K562 (cell line): ENCODE measurements around the gene MAP4K4. TPM values are rescaled to one million over a fixed set of nuclear protein-coding genes. Genes with fewer than 3 reads are reported as not detected.

Source experiments
- ATAC-seq: fragments of 200-7000 bp; cut with Tn5 transposase; 3 replicates; pipeline ENCODE4 v1.9.1; 2020; ENCODE audit warnings: moderate library complexity
- BruUV-seq: library from RNA; stranded (reverse); fragments of 400-500 nt; replicated peaks from 2 replicates; lab custom pipeline; 2021; lab: Mats Ljungman, UMichigan
- CTCF ChIA-PET: fragments of 300-600 bp; formaldehyde crosslinking; extraction: SDS; loops from one replicate; lab custom pipeline; 2021; ENCODE audit warnings: low intra/inter-chr PET ratio; lab: Yijun Ruan, JAX
- POLR2A ChIA-PET: fragments of 300-600, 350-650 bp; sonication (Branson Sonifier 250); formaldehyde crosslinking; extraction: SDS; loops from one replicate; lab custom pipeline; 2021; ENCODE audit warnings: antibody characterized with exemption, inconsistent platforms; lab: Yijun Ruan, JAX
- DNase-seq, 4 experiments: peaks; one replicate each; pipeline versions ENCODE4 v3.0.0 to v3.0.0-alpha.2; 2011 to 2018; ENCODE audit warnings: low spot score in 3 of 4, mixed read lengths in 3 of 4; ENCODE audit errors: extremely low read depth in 1 of 4
- FAIRE-seq: peaks from 2 replicates; lab custom pipeline; 2011; peaks lifted over from hg19 to GRCh38; lab: Jason Lieb, UNC
- H2AFZ ChIP-seq: 2 replicates; pipeline ENCODE4 v1.6.0; 2011; ENCODE audit warnings: low read depth, low read length, control low read depth, inconsistent platforms
- H3K27ac ChIP-seq: fragments of 200-600 bp; 3 replicates; pipeline ENCODE4 v1.8.0; 2011; ENCODE audit warnings: low read depth, mild to moderate bottlenecking, control low read depth, inconsistent platforms, low read length, moderate library complexity, mixed read lengths; ENCODE audit errors: extremely low read depth
- H3K27me3 ChIP-seq, 2 experiments: fragments of 300-600 bp in 1 of 2; 2 replicates in 1 of 2; 3 replicates in 1 of 2; pipeline versions ENCODE4 v1.6.0 to v1.8.0; 2011; ENCODE audit warnings: inconsistent platforms in 2 of 2, low read length in 2 of 2, mild to moderate bottlenecking in 1 of 2, mixed read lengths in 1 of 2, moderate library complexity in 1 of 2; ENCODE audit not compliant: control insufficient read depth in 2 of 2, insufficient read depth in 2 of 2
- H3K36me3 ChIP-seq: fragments of 300-600 bp; 3 replicates; pipeline ENCODE4 v1.8.0; 2011; ENCODE audit warnings: mild to moderate bottlenecking, low read length, inconsistent platforms; ENCODE audit not compliant: control insufficient read depth, insufficient read depth
- H3K4me1 ChIP-seq, 2 experiments: fragments of 200-600 bp in 1 of 2; replicated peaks in 1 of 2; 2 replicates in 1 of 2; 3 replicates in 1 of 2; pipeline versions ENCODE4 v1.5.1 to v1.8.0; 2011; ENCODE audit warnings: inconsistent platforms in 2 of 2, low read length in 2 of 2, mild to moderate bottlenecking in 1 of 2, mixed read lengths in 1 of 2, moderate library complexity in 1 of 2; ENCODE audit not compliant: control insufficient read depth in 2 of 2, insufficient read depth in 2 of 2
- H3K4me2 ChIP-seq: 2 replicates; pipeline ENCODE4 v1.6.1; 2011; ENCODE audit warnings: low read length, control low read depth, inconsistent platforms, mixed read lengths; ENCODE audit not compliant: insufficient read depth
- H3K4me3 ChIP-seq: fragments of 200-600 bp; sonication (generic), shearing (Covaris generic); 2 replicates; pipeline ENCODE4 v1.5.1; 2016; ENCODE audit warnings: control low read depth, inconsistent platforms
- H3K79me2 ChIP-seq: fragments of 200-600 bp; 3 replicates; pipeline ENCODE4 v1.8.0; 2011; ENCODE audit warnings: low read length, inconsistent platforms; ENCODE audit not compliant: control insufficient read depth, insufficient read depth
- H3K9ac ChIP-seq, 2 experiments: 2 replicates each; pipeline versions ENCODE4 v1.6.0 to v1.6.1; 2011; ENCODE audit warnings: low read depth in 2 of 2, low read length in 2 of 2, control low read depth in 1 of 2, inconsistent platforms in 1 of 2, mild to moderate bottlenecking in 1 of 2, mixed read lengths in 1 of 2; ENCODE audit not compliant: insufficient read depth in 1 of 2
- H3K9me1 ChIP-seq: one replicate; pipeline ENCODE4 v1.6.0; 2011; ENCODE audit warnings: inconsistent platforms, mild to moderate bottlenecking, low read length, moderate library complexity; ENCODE audit not compliant: control insufficient read depth, insufficient read depth
- H3K9me3 ChIP-seq: replicated peaks from 2 replicates; pipeline ENCODE4 v1.5.1; 2011; ENCODE audit warnings: low read depth, low read length, inconsistent platforms; ENCODE audit not compliant: control insufficient read depth, insufficient read depth
- H4K20me1 ChIP-seq: replicated peaks from 2 replicates; pipeline ENCODE4 v1.6.1; 2011; ENCODE audit warnings: low read length, inconsistent platforms, mixed read lengths; ENCODE audit not compliant: control insufficient read depth, insufficient read depth
- CBX1 ChIP-seq: sonication (generic); IDR thresholded peaks from 2 replicates; pipeline ENCODE4 v1.6.1; 2016; ENCODE audit warnings: antibody characterized with exemption, low read depth, mild to moderate bottlenecking
- FOXM1 ChIP-seq, 2 experiments: fragments of 450-650 bp in 1 of 2; sonication (generic) in 1 of 2; formaldehyde crosslinking in 1 of 2; IDR thresholded peaks; 2 replicates each; pipeline versions ENCODE4 v1.6.1 to v1.9.0; 2017 to 2022; ENCODE audit warnings: low read depth in 2 of 2, mild to moderate bottlenecking in 2 of 2, missing genetic modification reagents in 1 of 2, moderate library complexity in 1 of 2
- GATAD2A ChIP-seq: fragments of 450-650 bp; IDR thresholded peaks from 2 replicates; pipeline ENCODE4 v1.6.1; 2017
- LEF1 ChIP-seq: fragments of 450-650 bp; IDR thresholded peaks from 2 replicates; pipeline ENCODE4 v1.6.1; 2016; ENCODE audit warnings: mild to moderate bottlenecking
- RB1 ChIP-seq: fragments of 450-650 bp; IDR thresholded peaks from 2 replicates; pipeline ENCODE4 v1.6.1; 2017; ENCODE audit warnings: low read depth, mild to moderate bottlenecking
- RFX5 ChIP-seq: IDR thresholded peaks from 2 replicates; pipeline ENCODE4 v1.6.1; 2011; ENCODE audit warnings: low read depth, mild to moderate bottlenecking, improper control_type of control experiment, low read length
- XRCC4 ChIP-seq: IDR thresholded peaks from one replicate; pipeline ENCODE4 v1.6.1; 2011; ENCODE audit not compliant: insufficient read depth, insufficient read length; ENCODE audit errors: extremely low read depth
- ZFX ChIP-seq: sonication (generic); formaldehyde crosslinking; IDR thresholded peaks from 2 replicates; pipeline ENCODE4 v1.8.0; 2022; ENCODE audit warnings: mild to moderate bottlenecking, missing genetic modification reagents, moderate library complexity
- ZKSCAN8 ChIP-seq: fragments of 200-800 bp; sonication (Bioruptor generic); IDR thresholded peaks from 2 replicates; pipeline ENCODE4 v1.6.1; 2016; ENCODE audit warnings: missing genetic modification characterization, missing compliant biosample characterization
- WGBS: fragments of 100-300 bp; shearing (Covaris generic); methylation state at CpG from one replicate; pipeline ENCODE4 v1.1.6; 2016; ENCODE audit warnings: low coverage, mixed read lengths; ENCODE audit not compliant: insufficient coverage; ENCODE audit errors: missing lambda C conversion rate; 5-methylcytosine and 5-hydroxymethylcytosine counted together
- in situ Hi-C: fragments of 300-500 bp; cut with MboI; formaldehyde crosslinking; loops from 4 replicates; pipeline ENCODE4 v1.15.0; 2018; ENCODE audit warnings: inconsistent platforms, mixed read lengths
- intact Hi-C: fragments of 100-400 bp; cut with micrococcal nuclease; formaldehyde crosslinking; loops from 2 replicates; pipeline ENCODE4 v1.14.2; 2022
- polyA plus RNA-seq, 8 experiments: library from polyadenylated mRNA; depleted of rRNA in 4 of 8; stranded (reverse) in 5 of 8; unstranded in 3 of 8; fragments of >200 nt; fragmentation: Nextera tagmentation in 2 of 8; fragmentation: Illumina TruSeq in 1 of 8; extraction: Ambion mirVana in 2 of 8; extraction: Trizol in 1 of 8; gene quantifications; 2 replicates each; pipeline versions ENCODE4 v1.2.1 to v1.2.3, GENCODE V29; 2011 to 2014; ENCODE audit warnings: inconsistent platforms in 1 of 8, missing spikeins in 1 of 8
- total RNA-seq, 7 experiments: library from RNA; depleted of rRNA in 6 of 7; stranded (reverse); fragments of >200 nt in 6 of 7; fragmentation: Illumina TruSeq in 2 of 7; extraction: Trizol in 2 of 7; gene quantifications; 2 replicates each; pipeline versions ENCODE4 v1.2.1 to v1.2.3, GENCODE V29; 2011 to 2021; ENCODE audit warnings: low replicate concordance in 1 of 7
- TF ChIP-seq, protein P1 (sequence below), 2 experiments: fragments of 200-800 bp in 1 of 2; sonication (Bioruptor generic) in 1 of 2; sonication (generic) in 1 of 2; formaldehyde crosslinking in 1 of 2; IDR thresholded peaks in 1 of 2; conservative IDR thresholded peaks in 1 of 2; 2 replicates each; pipeline versions ENCODE4 v1.5.0 to v1.6.1; 2016 to 2020; ENCODE audit warnings: missing compliant biosample characterization in 1 of 2, missing genetic modification characterization in 1 of 2, missing genetic modification reagents in 1 of 2

Gene MAP4K4
- total and polyA plus RNA-seq, 9 of the 15 experiments (the other 6 are each of a cell fraction or from before 2014, with no cell fraction given): 7.6 to 76.4 (median 50.6) TPM

- no peak overlapping the region for H3K4me3 ChIP-seq
- WGBS: 0% methylated on average over 2 of the region's 2 CpGs
- H3K36me3 ChIP-seq: no peaks in the 10 kb centered on the region
- ChIA-PET CTCF (no interaction called here), POLR2A (no interaction called here)
- no peak overlapping the region for H3K4me2 ChIP-seq
- no TSS peak for BruUV-seq
- H3K9ac ChIP-seq: no peak overlapping the region
- no peak overlapping the region for H2AFZ ChIP-seq
- H4K20me1 ChIP-seq: no peaks in the 10 kb centered on the region
- 0 out of 2 replicates have a peak, but pooled peaks cover 3% of the 10 kb centered on the region for H3K9me3 ChIP-seq
- no peak overlapping the region for H3K27ac ChIP-seq
- TF ChIP-seq, protein P1, sequence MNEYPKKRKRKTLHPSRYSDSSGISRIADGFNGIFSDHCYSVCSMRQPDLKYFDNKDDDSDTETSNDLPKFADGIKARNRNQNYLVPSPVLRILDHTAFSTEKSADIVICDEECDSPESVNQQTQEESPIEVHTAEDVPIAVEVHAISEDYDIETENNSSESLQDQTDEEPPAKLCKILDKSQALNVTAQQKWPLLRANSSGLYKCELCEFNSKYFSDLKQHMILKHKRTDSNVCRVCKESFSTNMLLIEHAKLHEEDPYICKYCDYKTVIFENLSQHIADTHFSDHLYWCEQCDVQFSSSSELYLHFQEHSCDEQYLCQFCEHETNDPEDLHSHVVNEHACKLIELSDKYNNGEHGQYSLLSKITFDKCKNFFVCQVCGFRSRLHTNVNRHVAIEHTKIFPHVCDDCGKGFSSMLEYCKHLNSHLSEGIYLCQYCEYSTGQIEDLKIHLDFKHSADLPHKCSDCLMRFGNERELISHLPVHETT (CRISPR knock-in tag; conservative IDR thresholded peaks at IDR 0.05 in 1 of 2, IDR thresholded peaks at IDR 0.05 in 1 of 2): no peak
- no peak for TF ChIP-seq ZFX (CRISPR knock-in tag)
- TF ChIP-seq GATAD2A: no peak
- TF ChIP-seq ZKSCAN8 (CRISPR knock-in tag): no peak
- no peak for TF ChIP-seq LEF1
- no peak for TF ChIP-seq XRCC4
- TF ChIP-seq CBX1: no peak
- no peak for TF ChIP-seq RB1
- TF ChIP-seq RFX5: no peak
- no peak for TF ChIP-seq FOXM1 (IDR thresholded peaks at IDR 0.05; ENCODE audit: low read depth)
- TF ChIP-seq FOXM1 (CRISPR knock-in tag; IDR thresholded peaks at IDR 0.05; ENCODE audit: low read depth): no peak
- peaks cover 0 to 2% of the 10 kb centered on the region in 2 experiments; a peak in 1 of 5 replicates for H3K27me3 ChIP-seq
- H3K79me2 ChIP-seq: no peaks in the 10 kb centered on the region
- DNase-seq (no peak), ATAC-seq (no peak), FAIRE-seq (no peak)
- no peaks in the 10 kb centered on the region for H3K4me1 ChIP-seq
- H3K9me1 ChIP-seq: no peaks in the 10 kb centered on the region
- in situ Hi-C loops: no loop called here
- intact Hi-C loops: no loop called here
These were observed 215.0 kb downstream of the MAP4K4 start for GRCh38 chr2:101912545-101912944.
